Inferior parietal cortex (tissue), 1 donor: ENCODE results near the gene ARHGAP6.

ENCODE experiments used
- DNase-seq: peaks from one replicate; pipeline ENCODE4 v3.0.0-alpha.2; 2016; ENCODE audit errors: extremely low spot score

ARHGAP6 gene

DNA sequence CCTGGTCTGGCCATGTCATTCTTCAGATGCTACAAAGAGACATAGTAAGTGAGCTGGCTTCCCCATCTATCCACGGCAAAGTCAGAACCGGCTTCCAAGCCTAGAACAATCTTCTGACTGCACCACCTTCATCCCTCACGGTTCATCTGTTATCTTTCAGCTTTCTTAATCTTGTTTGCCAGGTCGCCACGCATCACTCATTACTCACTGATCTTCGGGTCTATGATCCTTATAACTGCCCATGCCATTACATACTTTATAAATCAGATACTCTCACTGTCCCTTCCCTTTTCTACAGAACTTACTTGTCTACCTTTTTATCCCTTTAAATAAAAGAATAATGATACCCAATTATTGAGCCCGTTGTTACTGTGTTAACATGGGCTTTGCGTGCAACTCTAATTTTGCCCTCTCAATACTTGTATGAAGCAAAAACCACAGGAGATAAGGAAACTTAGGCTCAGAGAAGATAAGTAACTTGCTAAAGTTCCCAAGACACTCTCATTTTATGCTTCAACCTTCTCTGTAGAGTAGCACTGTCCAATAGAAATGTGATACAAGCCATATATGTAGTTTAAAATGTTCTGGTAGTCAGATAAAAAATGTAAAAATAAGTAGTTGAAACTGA, 200.8 kb downstream of the ARHGAP6 start:
- DNase-seq: no peak

DNA sequence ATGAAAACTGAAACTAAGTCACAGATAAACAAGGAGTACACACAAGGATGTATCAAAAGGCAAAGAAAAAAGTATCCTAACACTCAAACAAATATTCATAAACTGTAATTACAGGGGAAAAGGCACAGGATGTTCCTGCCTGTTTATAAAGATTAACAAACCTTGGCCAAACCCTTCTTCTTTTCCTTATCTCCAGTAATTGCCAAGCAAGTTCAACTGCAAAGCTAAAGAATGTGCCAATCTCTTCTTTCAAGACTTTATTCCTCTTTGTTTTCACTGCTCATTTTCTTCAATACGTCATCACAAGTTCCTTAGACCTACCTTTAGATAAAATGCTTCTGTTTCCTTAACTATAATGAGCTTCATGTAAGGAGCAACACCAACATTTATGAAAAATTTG, 201.3 kb downstream of the ARHGAP6 start:
- DNase-seq: no peak

DNA sequence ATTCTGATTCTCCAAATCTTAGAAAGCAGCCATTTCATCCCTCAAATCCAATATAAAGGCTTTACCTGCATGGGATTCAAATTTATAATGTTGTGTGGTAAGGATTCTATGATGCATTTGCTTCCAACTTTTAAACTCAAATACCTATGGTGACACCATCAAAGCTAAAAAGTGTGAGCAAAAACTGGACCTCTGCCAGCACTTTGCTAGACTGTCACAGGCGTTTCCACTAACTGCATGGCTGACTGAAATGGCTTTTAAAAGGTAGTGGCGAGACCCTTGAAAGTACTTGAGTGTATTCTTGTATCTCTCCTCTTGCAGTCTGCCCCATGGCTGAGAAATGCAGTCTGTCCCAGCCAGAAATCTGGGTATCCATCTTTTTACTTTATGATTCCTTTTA, 203.1 kb downstream of the ARHGAP6 start:
- DNase-seq: no peak

DNA sequence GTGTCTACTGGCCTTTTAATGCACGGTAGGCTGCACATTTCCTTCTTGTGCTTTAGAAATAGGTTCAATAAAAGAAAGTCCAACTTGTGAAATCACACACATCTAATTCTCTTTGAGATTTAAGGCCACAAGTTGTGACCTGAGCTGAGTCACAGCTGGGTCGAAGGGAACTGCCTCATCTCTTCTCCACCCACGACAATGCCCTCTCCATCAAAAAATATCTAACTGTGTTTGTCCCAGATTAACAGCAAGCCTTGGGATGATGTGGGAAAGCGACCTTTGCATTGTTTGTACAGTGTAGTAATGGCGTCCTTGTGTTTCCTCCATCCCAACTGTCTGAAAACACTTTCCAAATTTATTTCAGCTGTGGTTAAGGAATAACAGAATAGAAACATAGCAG, 203.6 kb downstream of the ARHGAP6 start:
- no peak for DNase-seq

DNA sequence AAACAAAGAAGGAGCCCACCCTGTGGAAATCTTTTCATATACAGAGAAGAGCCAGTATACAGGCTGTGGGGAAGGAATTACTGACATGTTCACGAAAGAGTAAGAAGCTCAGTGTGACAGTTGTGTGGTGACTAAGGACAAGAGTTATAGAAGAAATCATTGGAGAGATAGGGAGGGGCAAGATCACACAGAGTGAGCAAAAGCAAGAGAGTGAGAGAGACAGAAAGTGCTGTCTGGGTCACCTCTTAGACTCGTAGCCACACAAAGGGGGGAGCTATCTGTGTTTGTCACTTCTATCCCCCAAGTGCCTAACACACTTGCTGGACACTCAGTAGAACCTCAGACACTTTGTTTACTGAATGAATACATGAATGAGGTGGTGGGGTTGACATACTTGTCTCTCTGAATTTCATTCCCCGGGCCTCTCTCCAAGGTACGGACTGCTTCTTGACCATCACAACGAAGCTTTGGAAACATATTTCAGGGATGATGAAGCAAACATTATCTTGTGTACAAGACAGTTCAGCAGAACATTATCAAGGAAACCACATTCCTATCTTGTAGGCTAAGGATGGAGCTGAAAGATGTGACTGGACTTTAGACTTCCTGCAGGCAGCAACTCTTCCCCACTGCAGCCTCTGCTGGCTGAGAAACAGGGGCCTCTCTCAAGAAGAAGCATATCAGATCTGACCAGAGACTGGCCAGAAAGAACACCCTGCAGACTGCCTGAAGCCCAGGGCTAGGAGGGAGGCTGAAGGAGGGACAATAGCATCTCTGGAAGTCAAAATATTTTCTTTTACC, 204.3 kb downstream of the ARHGAP6 start:
- no peak for DNase-seq

DNA sequence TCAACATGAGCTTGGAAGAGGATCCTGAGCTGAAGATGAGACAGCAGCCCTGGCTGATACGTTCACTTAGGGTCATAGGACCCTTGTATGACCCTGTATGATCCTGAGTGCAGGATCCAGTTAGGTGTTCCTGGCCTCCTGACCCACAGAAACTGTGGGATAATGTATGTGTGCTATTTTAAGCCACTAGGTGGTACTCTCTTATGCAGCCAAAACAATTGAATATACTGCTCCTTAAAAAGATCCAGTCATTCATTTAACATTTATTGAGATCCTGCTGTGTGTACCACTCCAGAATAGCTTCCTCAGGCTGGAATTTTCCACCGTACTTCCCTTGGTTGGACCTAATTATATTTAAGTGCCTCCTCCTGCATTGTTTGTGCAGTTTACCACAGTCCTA, 205.4 kb downstream of the ARHGAP6 start:
- DNase-seq: no peak

DNA sequence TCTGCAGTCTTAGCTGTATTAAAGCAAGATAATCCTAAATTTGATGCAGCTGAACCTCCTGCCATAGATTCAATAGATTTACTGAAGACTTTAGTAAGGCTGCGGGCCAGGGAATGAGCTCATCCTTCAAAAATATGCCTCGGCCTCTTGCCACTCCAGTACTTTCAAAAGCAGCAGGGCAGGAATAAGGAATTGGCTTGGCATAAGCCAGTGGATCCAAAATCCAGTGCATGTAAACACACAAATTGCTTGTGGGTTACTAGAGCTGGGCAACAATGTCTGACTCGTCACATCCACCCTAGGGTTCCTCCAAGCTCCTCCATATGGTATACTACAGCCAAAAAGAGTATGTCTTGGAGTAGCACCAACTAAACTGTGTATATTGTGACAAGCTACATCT, 207.6 kb downstream of the ARHGAP6 start:
- DNase-seq: no peak

DNA sequence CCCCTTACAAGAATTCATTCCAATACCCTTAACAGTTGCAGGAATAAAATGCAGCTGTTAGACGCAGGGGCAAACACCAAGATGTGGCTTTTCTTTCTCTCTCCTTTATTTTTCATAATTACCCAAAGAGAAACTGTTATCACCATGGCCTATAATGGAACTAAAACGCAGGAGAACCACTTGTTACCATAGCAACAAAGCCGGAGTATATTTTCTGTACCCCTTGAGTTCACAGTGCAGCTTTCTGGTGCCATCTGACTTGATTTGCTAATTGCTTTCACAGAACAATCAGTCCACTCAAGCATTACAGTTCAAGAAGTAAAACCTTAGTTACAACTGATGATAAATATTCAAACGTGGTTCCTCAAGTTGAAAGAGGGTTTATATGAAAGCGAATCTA, 214.6 kb downstream of the ARHGAP6 start:
- DNase-seq: no peak

DNA sequence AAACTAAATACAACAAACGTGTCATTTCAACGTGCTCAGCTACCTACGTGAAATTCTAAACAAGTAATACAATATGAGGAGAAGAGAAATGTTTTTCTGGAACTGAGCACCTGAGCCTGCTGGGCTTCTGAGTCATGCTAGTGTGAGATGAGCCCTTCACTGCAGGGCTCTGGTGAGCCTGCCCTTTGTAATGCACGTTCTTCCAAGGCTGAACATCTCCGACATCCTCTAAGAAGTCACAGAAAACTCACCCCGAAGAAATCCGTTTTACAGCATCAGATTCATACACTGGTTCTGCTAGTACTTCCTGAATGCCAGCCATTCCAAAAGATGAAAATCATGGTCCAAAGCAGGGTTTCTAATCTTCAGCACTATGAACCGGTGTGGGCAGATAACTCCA, 215.4 kb downstream of the ARHGAP6 start:
- no peak for DNase-seq

DNA sequence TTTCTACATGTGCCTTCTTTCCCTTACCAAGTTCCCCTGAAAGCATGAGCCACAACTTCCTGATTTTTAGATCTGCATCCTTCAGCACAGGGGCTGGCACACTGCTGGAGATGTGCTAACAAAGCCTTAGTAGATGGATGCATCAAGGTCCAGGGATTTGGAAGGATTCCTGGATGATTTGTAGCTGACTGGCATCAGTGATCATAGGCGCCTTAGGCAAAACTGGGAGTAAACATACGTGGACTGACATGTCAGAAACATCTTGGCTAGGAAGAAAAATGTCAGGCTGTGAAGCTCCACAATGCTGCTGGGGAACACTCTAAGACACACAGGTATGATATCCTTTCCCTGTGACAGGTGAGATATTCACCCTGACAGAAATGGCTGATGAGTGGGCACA, 216.1 kb downstream of the ARHGAP6 start:
- no peak for DNase-seq

DNA sequence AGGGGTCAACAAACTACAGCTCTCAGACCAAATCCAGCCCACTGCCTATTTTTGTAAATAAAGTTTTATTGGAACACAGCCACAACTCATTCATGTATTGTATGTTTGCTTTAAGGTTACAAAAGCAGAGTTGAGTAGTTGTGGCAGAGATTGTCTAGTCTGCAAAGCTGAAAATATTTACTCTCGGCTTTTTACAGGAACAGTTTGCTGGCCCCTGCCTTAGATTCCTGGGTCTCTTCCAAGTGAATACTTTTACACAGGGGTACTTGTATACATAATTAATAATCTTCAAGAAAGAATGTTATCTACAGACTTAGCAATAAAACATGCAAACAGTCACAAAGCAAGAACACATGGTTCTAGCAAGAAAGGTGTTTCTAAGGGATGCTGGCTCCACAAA, 218.3 kb downstream of the ARHGAP6 start:
- DNase-seq: no peak

DNA sequence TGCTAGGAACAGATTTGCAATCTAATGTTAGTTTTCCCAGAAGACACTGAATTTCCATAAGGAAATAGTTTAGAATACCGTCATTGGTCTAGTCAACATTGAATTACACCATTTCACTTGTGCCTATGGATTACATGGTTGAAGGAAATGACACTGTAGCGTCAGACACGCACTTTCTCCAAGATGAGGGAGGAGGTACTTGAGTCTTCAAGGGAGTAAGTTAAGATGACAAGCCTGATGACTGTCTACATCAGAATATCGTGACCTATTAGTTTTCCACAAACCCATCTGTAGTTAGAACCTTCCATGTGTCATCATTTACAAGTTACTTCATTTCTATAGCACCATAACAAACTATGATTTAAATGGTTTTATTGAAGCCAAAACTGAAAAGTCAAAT, 218.8 kb downstream of the ARHGAP6 start:
- DNase-seq: no peak

DNA sequence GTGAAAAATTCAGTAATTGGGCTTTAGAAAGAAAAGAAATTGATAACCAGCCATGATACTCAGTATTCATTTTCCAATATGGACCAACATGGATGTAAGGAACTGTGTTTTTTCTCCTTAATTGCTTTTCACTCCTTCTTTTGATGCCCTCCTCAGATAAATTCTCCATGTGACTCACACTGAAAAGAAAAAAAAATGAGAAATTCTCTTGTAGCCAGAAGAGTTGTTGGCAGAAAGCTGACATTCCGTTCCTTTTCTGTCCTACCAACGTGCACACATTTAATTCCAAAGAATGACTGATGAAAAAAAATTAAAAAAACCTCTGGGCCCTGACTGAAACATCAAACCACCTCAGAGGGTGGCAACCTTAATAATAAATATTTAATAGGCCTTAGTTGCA, 219.4 kb downstream of the ARHGAP6 start:
- no peak for DNase-seq

DNA sequence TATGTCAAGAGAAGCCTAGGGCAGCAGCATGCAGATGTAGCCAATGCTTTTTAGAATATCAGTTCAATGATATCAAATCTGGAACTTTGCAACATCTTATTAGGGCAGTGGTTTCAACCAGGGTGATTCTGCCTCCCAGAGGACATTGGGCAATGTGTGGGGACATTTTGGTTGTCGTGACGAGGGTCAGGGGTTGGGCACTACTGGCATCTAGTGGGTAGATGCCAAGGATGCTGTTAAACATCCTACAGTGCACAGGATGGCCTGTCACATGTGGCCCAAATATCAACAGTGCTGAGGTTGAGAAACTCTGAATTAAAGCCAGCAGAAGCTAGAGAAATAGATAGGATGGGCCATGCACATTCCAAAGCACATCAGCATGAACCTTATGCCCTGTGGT, 220.2 kb downstream of the ARHGAP6 start:
- no peak for DNase-seq

DNA sequence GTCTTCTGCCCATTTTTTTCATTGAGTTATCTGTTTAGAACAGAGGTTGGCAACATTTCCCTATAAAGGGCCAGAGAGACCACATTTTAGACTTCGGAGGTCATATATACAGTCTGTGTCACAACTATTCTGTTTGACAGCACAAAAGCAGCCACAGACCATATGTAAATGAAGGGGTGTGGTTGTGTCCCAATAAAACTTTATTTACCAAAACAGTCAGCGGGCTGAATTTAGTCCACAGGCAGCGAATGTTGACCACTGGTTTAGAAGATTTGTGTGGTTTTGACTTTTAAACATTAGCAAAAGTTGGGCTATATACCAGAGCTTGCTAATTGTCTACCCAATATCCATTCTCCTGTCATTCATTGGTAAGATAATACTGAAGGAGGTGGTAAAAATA, 221.7 kb downstream of the ARHGAP6 start:
- no peak for DNase-seq

DNA sequence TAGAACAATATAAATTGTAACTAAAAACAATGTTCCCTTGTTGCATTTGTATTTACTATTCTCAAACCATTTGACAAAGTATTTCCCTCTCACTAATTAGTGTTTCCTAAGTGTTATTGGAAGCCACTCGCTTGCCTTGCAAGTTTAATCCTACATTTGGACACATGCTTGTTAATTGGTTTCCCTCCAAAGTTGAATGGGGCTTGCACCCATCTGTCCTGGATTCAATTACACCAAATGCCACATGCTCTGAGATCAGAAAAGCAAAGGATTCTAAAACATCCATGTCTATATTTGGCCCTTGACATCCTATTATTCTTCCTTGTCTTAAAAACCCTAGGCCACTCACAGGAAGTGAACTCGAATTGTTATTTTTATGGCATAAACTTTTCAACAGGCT, 225.9 kb downstream of the ARHGAP6 start:
- no peak for DNase-seq

DNA sequence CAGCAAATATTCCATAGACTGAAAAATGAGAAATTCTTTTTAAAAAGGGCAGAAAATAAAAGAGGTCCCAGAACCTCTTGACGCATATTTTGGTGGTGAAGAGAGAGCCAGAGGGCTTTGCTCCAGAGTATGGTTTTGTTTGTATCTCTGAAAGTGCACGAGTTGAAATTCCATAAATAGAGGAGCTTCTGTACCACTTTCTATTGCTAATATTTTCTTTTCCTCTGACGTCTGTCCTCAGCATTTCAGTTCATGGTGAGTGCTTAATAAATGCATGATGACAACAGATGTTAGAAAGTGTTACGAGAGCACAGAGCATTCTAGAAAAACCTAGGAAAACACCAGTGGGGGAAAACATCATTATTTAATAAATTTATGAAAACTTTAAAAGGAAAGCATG, 227.0 kb downstream of the ARHGAP6 start:
- DNase-seq: no peak

DNA sequence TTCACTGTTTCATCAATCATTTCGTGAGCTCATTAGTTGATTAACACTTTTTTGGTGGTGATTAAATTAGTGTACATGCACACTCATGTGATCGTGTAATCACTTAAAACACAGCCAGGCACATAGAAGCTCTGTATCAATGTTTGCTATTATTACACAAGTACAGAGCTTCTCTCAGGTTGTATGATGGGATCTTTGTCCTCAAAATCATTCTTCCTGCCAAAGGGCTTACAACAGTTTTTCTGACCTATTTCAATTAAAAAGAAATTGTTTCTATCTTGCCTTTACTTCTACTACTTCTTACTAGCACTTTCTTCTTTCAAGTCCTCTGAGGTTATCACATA, 227.4 kb downstream of the ARHGAP6 start:
- DNase-seq: no peak

DNA sequence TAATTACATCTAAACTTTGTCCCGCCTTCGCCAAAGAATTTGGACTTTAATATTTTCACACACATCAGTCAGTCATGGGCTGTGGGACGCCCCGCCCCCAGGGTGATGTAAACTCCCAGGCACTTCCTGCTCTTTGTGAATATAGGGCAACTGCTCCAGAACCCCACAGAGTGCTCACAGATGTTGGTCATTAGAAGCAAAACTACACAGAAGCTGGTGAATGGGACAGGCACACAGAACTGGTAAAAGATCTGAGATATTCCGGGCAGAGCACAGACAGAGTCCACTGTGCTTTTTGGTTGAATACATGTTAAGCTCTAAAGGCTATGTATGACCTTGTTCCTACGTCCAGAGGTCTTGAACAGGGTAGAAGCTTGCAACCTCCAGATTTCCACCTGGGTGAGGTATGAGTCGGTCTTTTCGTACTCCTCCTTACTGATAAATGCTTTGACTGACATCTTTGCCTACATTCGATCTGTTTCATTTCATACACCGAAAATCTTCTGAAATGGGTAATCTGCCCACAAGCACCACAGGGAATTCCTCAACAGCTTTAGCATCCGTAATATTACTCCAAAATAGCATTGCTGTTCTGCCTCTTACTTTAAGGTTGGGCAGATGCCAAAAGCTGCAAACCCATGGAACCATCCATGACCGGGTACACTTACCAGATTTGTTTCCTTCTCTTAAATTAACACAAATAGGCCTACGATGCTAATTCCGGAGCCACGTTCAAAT, 227.9 kb downstream of the ARHGAP6 start:
- no peak for DNase-seq

DNA sequence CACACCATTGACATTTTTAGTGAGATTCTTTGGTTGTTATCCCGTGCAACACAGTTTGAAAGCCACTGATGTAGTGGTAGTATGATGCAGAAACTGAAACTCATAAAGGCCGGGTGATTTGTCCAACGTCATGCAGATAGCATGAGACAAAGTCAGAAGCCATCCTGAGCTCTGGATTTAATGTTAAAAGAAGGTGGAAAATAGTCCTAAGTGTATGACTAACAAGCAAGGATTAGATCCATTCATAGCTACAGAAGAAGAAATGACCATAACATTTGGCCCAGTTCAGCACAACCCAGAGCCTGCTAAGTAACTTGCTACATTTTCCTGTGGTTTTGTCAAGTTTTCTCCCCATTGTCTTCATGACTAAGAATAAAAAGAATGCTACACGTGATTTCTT, 230.2 kb downstream of the ARHGAP6 start:
- DNase-seq: no peak

DNA sequence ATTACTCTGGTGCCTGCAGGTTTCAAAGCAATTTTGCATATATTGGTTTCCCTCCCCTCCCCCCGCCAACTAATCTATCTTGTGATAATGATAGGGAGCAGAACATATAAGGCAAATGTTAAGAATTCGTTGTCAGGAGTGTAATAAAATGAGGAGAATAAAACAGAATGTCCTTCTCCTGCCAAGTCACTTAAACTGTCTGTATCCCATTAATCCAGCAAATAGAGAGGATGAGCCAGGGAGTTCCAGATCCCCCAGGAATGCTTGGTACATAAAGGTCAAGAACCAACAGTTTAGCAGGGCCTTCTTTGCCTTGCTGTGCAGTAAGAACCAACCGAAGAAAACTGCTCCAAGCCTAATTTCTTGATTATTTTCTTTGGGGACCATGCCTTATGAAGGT, 231.1 kb downstream of the ARHGAP6 start:
- no peak for DNase-seq

DNA sequence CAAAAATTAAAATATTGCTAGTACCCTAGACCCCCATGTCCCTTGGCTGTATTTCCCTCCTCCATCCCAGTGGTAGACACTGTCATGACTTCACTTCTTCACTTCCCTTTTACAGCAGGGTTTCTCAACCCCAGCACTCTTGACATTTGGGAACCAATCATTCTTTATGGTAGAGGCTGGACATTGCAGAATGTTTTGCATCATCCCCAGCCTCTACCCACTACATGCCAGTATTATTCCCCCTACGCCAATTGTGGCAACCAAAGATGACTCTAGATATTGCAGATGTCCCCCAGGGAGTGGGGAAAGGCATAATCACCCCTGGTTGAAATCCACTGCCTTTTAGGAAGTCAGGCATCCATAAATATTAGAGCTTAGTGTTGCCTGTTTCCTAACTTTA, 233.9 kb downstream of the ARHGAP6 start:
- DNase-seq: no peak

DNA sequence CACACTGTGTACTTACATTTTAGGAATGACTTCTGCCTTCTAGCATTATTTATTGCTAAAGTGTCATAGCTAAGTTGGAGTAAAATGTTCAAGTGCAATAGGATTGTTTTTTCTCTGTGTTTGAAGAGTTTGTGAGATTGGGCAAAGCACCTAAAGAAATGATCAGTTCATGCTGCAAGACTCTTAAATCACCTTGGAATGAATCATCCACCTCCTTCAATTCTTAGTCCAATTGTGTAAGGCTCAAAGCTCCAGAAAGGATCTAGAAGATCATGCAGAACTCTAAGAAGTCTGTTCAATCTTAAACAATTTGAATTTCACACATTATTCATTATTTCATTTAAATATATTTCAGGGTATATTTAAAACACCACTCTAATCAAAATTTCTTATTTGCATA, 235.4 kb downstream of the ARHGAP6 start:
- DNase-seq: no peak
